GM23338 (cell line): ENCODE measurements around the gene PPIP5K2. TPM values are rescaled to one million over a fixed set of nuclear protein-coding genes. Genes with fewer than 3 reads are reported as not detected.

Experiments
- ATAC-seq: fragments of 200-7000 bp; cut with Tn5 transposase; 3 replicates; pipeline ENCODE4 v1.9.1; 2020
- DNase-seq: peaks from one replicate; pipeline ENCODE4 v3.0.0-alpha.2; 2015; ENCODE audit warnings: low spot score
- H2AFZ ChIP-seq: fragments of 200-600 bp; sonication (generic); 2 replicates; pipeline ENCODE4 v1.8.0; 2016; ENCODE audit warnings: antibody characterized with exemption, mild to moderate bottlenecking, moderate library complexity
- H3F3A ChIP-seq: fragments of 200-600 bp; sonication (generic); replicated peaks from 2 replicates; pipeline ENCODE4 v1.8.0; 2017; ENCODE audit warnings: antibody characterized with exemption, mixed run types, low read depth
- H3K27ac ChIP-seq: fragments of 200-600 bp; sonication (generic); 2 replicates; pipeline ENCODE4 v1.6.1; 2016; ENCODE audit warnings: low read depth
- H3K27me3 ChIP-seq: fragments of 200-600 bp; sonication (generic); 2 replicates; pipeline ENCODE4 v1.8.0; 2016; ENCODE audit warnings: mild to moderate bottlenecking, mixed run types, moderate library complexity; ENCODE audit not compliant: insufficient read depth
- H3K36me3 ChIP-seq: fragments of 200-600 bp; sonication (generic); 2 replicates; pipeline ENCODE4 v1.8.0; 2016; ENCODE audit warnings: mild to moderate bottlenecking; ENCODE audit not compliant: insufficient read depth
- H3K4me1 ChIP-seq: fragments of 200-600 bp; sonication (generic); 2 replicates; pipeline ENCODE4 v1.8.0; 2016; ENCODE audit warnings: mild to moderate bottlenecking, moderate library complexity; ENCODE audit not compliant: insufficient read depth
- H3K4me2 ChIP-seq: fragments of 200-600 bp; sonication (generic); 2 replicates; pipeline ENCODE4 v1.7.1; 2017; ENCODE audit warnings: mixed run types
- H3K4me3 ChIP-seq: fragments of 200-600 bp; sonication (generic); 2 replicates; pipeline ENCODE4 v1.6.1; 2016; ENCODE audit warnings: mixed run types
- H3K79me2 ChIP-seq: fragments of 200-600 bp; sonication (generic); replicated peaks from 2 replicates; pipeline ENCODE4 v1.8.0; 2017; ENCODE audit warnings: mild to moderate bottlenecking; ENCODE audit not compliant: insufficient read depth
- H3K9me2 ChIP-seq: fragments of 200-600 bp; sonication (generic); 2 replicates; pipeline ENCODE4 v1.8.0; 2017; ENCODE audit not compliant: insufficient read depth
- H4K20me1 ChIP-seq: fragments of 200-600 bp; sonication (generic); replicated peaks from 2 replicates; pipeline ENCODE4 v1.8.0; 2017; ENCODE audit warnings: mild to moderate bottlenecking; ENCODE audit not compliant: insufficient read depth
- H3K27ac Mint-ChIP-seq: 2 replicates; pipeline ENCODE4 v1.8.0; 2020; ENCODE audit warnings: inconsistent platforms, mild to moderate bottlenecking, moderate library complexity, mixed read lengths
- H3K27me3 Mint-ChIP-seq: 3 replicates; pipeline ENCODE4 v1.8.0; 2022; ENCODE audit warnings: low read depth, mild to moderate bottlenecking, moderate library complexity, mixed read lengths, inconsistent platforms; ENCODE audit not compliant: insufficient read depth, poor library complexity
- H3K36me3 Mint-ChIP-seq: 3 replicates; pipeline ENCODE4 v1.8.0; 2021; ENCODE audit warnings: low read depth, mild to moderate bottlenecking, inconsistent platforms, moderate library complexity, mixed read lengths
- H3K4me1 Mint-ChIP-seq: 3 replicates; pipeline ENCODE4 v1.8.0; 2020; ENCODE audit warnings: mild to moderate bottlenecking, inconsistent platforms, mixed read lengths
- H3K4me3 Mint-ChIP-seq: 3 replicates; pipeline ENCODE4 v1.8.0; 2021; ENCODE audit warnings: moderate library complexity, mild to moderate bottlenecking, inconsistent platforms, mixed read lengths
- H3K9me3 Mint-ChIP-seq: 3 replicates; pipeline ENCODE4 v1.8.0; 2020; ENCODE audit warnings: moderate library complexity, mild to moderate bottlenecking, inconsistent platforms, mixed read lengths
- CREB1 ChIP-seq: fragments of 250-450 bp; sonication (Bioruptor Pico); IDR thresholded peaks from 2 replicates; pipeline ENCODE4 v1.5.0; 2020; ENCODE audit warnings: low read depth, mild to moderate bottlenecking, moderate library complexity
- EZH2 ChIP-seq: fragments of 200-600 bp; sonication (generic); IDR thresholded peaks from one replicate; pipeline ENCODE4 v1.8.0; 2017; ENCODE audit warnings: antibody characterized with exemption, mild to moderate bottlenecking, low read depth; ENCODE audit not compliant: unreplicated experiment
- STAT1 ChIP-seq: IDR thresholded peaks from one replicate; pipeline ENCODE4 v1.6.1; 2016; ENCODE audit warnings: antibody characterized with exemption; ENCODE audit not compliant: unreplicated experiment
- ZNF462 ChIP-seq: fragments of 250-450 bp; sonication (Bioruptor Pico); IDR thresholded peaks from 2 replicates; pipeline ENCODE4 v1.5.0; 2020; ENCODE audit warnings: mild to moderate bottlenecking, moderate library complexity
- polyA plus RNA-seq: library from polyadenylated mRNA; unstranded; fragments of >200 nt; fragmentation: Nextera tagmentation; extraction: Ambion mirVana; gene quantifications from 2 replicates; pipeline ENCODE4 v1.2.1, GENCODE V29; 2016
- total RNA-seq: library from RNA; depleted of rRNA; stranded (reverse); fragments of >200 nt; shearing (Covaris generic); gene quantifications from 2 replicates; pipeline ENCODE4 v1.2.3, GENCODE V29; 2014
- TF ChIP-seq, protein P1 (sequence below), 2 experiments: fragments of 200-600 bp in 1 of 2; sonication (generic) in 1 of 2; conservative IDR thresholded peaks; 2 replicates each; pipeline versions ENCODE4 v1.5.1 to v1.6.1; 2016 to 2017; ENCODE audit warnings: antibody characterized with exemption in 2 of 2, low read depth in 2 of 2, mild to moderate bottlenecking in 2 of 2, moderate library complexity in 1 of 2

PPIP5K2 gene
- total and polyA plus RNA-seq, 2 experiments from 2014 or later = 41.7 to 45.4 TPM

- TF ChIP-seq ZNF462 = no peak
- no peak for TF ChIP-seq EZH2
- no peak for TF ChIP-seq CREB1
Observed at GRCh38 chr5:103255691-103256090, 135.6 kb downstream of the PPIP5K2 start (continued).

GRCh38 chr5:103256178-103256577, 136.1 kb downstream of the PPIP5K2 start:
- Histone ChIP-seq H3K4me2 (no peak overlapping the region), H4K20me1 (peaks cover 6% of the 10 kb centered on the region; the same call in 1 of the 2 replicates), H3F3A (no peaks in the 10 kb centered on the region), H3K27me3 (no peaks in the 10 kb centered on the region), H3K4me1 (peaks cover 11% of the 10 kb centered on the region), H2AFZ (peak overlapping the region; percentile 83; the same call in 1 of the 2 replicates), H3K36me3 (no peaks in the 10 kb centered on the region), H3K27ac (no peak overlapping the region), H3K79me2 (peaks cover 17% of the 10 kb centered on the region), H3K9me2 (no peaks in the 10 kb centered on the region), H3K4me3 (no peak overlapping the region)
- Mint-ChIP-seq H3K4me1 (peaks cover 11% of the 10 kb centered on the region), H3K4me3 (no peak overlapping the region), H3K27me3 (no peaks in the 10 kb centered on the region), H3K9me3 (no peaks in the 10 kb centered on the region), H3K36me3 (no peaks in the 10 kb centered on the region), H3K27ac (no peak overlapping the region)
- no peak for TF ChIP-seq CREB1
- TF ChIP-seq, protein P1, sequence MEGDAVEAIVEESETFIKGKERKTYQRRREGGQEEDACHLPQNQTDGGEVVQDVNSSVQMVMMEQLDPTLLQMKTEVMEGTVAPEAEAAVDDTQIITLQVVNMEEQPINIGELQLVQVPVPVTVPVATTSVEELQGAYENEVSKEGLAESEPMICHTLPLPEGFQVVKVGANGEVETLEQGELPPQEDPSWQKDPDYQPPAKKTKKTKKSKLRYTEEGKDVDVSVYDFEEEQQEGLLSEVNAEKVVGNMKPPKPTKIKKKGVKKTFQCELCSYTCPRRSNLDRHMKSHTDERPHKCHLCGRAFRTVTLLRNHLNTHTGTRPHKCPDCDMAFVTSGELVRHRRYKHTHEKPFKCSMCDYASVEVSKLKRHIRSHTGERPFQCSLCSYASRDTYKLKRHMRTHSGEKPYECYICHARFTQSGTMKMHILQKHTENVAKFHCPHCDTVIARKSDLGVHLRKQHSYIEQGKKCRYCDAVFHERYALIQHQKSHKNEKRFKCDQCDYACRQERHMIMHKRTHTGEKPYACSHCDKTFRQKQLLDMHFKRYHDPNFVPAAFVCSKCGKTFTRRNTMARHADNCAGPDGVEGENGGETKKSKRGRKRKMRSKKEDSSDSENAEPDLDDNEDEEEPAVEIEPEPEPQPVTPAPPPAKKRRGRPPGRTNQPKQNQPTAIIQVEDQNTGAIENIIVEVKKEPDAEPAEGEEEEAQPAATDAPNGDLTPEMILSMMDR (conservative IDR thresholded peaks at IDR 0.05; ENCODE audit: low read depth in 2 of 2) = peak; percentile 16 to 56; a peak in 3 of 4 replicates
- no peak for TF ChIP-seq STAT1
- DNase-seq (no peak), ATAC-seq (no peak)
